Measurements from ENCODE around the gene CAMK1G. TPM values are rescaled to one million over a fixed set of nuclear protein-coding genes. Genes with fewer than 3 reads are reported as not detected.

Gene CAMK1G
- total and polyA plus RNA-seq, 9 of the 15 experiments (the other 6 are each of a cell fraction or from before 2014, with no cell fraction given) = not detected

GRCh38 chr1:209595028-209595427 lies 11.5 kb downstream of the CAMK1G start:
- FAIRE-seq (no peak), DNase-seq (ENCODE audit: extremely low read depth in 1 of 4, low spot score in 3 of 4) (no peak), ATAC-seq (no peak)
- H3K79me2 ChIP-seq (ENCODE audit: control insufficient read depth, insufficient read depth, low read length) = no peaks in the 10 kb centered on the region
- in situ Hi-C loops (cut with MboI) (loop anchor here (25.0 kb wide), 1 partner anchor 392 kb away; no protein-coding TSS in a partner anchor), intact Hi-C loops (cut with micrococcal nuclease) (no loop called here)
- WGBS (ENCODE audit: insufficient coverage, low coverage, missing lambda C conversion rate) = under 1% methylated on average over 9 of the region's 9 CpGs
- ChIA-PET CTCF (ENCODE audit: low intra/inter-chr PET ratio) (interaction anchor here (0.6 kb wide), 1 partner anchor 29 kb away, joined by 3 read pairs; no protein-coding TSS in a partner anchor), POLR2A (no interaction called here)
- no peak overlapping the region for H3K4me2 ChIP-seq (ENCODE audit: insufficient read depth, low read length)
- BruUV-seq (replicated peaks) = no TSS peak
- H2AFZ ChIP-seq (ENCODE audit: low read depth, low read length) = no peak overlapping the region
- H3K9me1 ChIP-seq (ENCODE audit: control insufficient read depth, insufficient read depth, low read length) = no peaks in the 10 kb centered on the region
- H3K27me3 ChIP-seq (ENCODE audit: control insufficient read depth in 2 of 2, insufficient read depth in 2 of 2, low read length in 2 of 2) = peaks cover 3 to 31% of the 10 kb centered on the region in 2 experiments; a peak in 3 of 5 replicates
- no peak for TF ChIP-seq TSHZ1 (CRISPR knock-in tag; IDR thresholded peaks at IDR 0.05)
- TF ChIP-seq MEF2A (IDR thresholded peaks at IDR 0.05; ENCODE audit: control insufficient read depth, low read depth, low read length) = no peak
- no peak overlapping the region for H3K9ac ChIP-seq (ENCODE audit: insufficient read depth in 1 of 2, low read depth in 2 of 2, low read length in 2 of 2)
- H3K27ac ChIP-seq (ENCODE audit: extremely low read depth, low read depth, low read length) = no peak overlapping the region
- no peaks in the 10 kb centered on the region for H3K36me3 ChIP-seq (ENCODE audit: control insufficient read depth, insufficient read depth, low read length)
- no peak overlapping the region for H3K4me3 ChIP-seq
- H4K20me1 ChIP-seq (replicated peaks; ENCODE audit: control insufficient read depth, insufficient read depth, low read length) = no peaks in the 10 kb centered on the region
- H3K4me1 ChIP-seq (replicated peaks in 1 of 2; ENCODE audit: control insufficient read depth in 2 of 2, insufficient read depth in 2 of 2, low read length in 2 of 2) = no peaks in the 10 kb centered on the region
- no peaks in the 10 kb centered on the region for H3K9me3 ChIP-seq (replicated peaks; ENCODE audit: control insufficient read depth, insufficient read depth, low read depth, low read length)
